COLO829 (cell line): ENCODE results near the gene KLK6.

Experiments
- DNase-seq: peaks from one replicate; pipeline ENCODE4 v3.0.0; 2012; ENCODE audit warnings: low spot score

The KLK6 gene

GRCh38 chr19:50910722-50911121 lies 58.7 kb downstream of the KLK6 start:
- DNase-seq = no peak

- DNase-seq = peak; percentile 77
Measured at GRCh38 chr19:50909240-50910070, 59.9 kb downstream of the KLK6 start.
